ENCODE measurements around the gene UBA5.

DNA sequence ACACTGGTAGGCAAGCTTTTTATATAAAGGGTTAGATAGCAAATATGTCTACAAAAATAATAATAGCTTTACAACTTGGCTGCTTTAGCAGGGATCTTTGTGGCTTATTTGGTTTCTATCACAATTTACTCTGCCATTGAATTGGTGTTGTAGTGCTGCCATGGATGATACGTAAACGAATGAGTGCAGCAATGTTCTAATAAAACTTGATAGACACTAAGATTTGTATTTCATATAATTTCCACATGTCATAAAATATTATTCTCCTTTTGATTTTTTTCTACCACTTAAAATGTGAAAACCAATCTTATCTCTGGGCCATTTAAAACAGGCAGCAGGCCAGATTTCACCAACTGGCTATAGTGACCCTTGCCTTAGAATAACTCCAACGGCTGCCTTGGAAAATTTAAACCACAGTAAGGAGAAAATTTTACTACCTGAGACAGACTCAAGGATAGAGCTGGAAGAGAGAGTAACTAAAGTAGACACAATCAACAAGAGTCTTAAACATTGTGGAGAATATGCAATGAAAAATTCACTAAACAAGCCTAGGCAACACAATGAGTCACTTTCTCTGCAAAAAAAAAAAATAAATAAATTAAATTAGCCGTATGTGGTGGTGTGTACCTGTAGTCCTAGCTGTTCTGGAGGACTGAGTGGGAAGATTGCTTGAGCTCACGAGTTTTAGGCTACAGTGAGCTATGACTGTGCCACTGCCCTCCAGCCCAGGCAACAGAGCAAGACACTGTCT lies 54.0 kb downstream of the UBA5 start:
- TF ChIP-seq, protein P1, sequence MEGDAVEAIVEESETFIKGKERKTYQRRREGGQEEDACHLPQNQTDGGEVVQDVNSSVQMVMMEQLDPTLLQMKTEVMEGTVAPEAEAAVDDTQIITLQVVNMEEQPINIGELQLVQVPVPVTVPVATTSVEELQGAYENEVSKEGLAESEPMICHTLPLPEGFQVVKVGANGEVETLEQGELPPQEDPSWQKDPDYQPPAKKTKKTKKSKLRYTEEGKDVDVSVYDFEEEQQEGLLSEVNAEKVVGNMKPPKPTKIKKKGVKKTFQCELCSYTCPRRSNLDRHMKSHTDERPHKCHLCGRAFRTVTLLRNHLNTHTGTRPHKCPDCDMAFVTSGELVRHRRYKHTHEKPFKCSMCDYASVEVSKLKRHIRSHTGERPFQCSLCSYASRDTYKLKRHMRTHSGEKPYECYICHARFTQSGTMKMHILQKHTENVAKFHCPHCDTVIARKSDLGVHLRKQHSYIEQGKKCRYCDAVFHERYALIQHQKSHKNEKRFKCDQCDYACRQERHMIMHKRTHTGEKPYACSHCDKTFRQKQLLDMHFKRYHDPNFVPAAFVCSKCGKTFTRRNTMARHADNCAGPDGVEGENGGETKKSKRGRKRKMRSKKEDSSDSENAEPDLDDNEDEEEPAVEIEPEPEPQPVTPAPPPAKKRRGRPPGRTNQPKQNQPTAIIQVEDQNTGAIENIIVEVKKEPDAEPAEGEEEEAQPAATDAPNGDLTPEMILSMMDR (IDR thresholded peaks at IDR 0.05 in 4 of 5, conservative IDR thresholded peaks at IDR 0.05 in 1 of 5), result no peak
- TF ChIP-seq POLR2A (IDR thresholded peaks at IDR 0.05), result no peak

All from gastrocnemius medialis (tissue), 4 donors.